Effector memory CD8-positive, alpha-beta T cell (primary cell): Measurements from ENCODE around the gene CYBRD1.

Experiments
- ATAC-seq: fragments of 150-1000 bp; cut with Tn5 transposase; replicated peaks from 2 replicates; pipeline ENCODE4 v1.10.0; 2021; ENCODE audit warnings: mild to moderate bottlenecking, moderate library complexity
- DNase-seq, 3 experiments: peaks; one replicate each; pipeline ENCODE4 v3.0.0; 2021
- H3K27ac Mint-ChIP-seq, 2 donors: one replicate each; pipeline ENCODE4 v1.8.0; 2022; ENCODE audit warnings: mild to moderate bottlenecking in 2 of 2, mixed read lengths in 2 of 2, moderate library complexity in 2 of 2
- H3K27me3 Mint-ChIP-seq, 2 donors: one replicate each; pipeline ENCODE4 v1.8.0; 2022; ENCODE audit warnings: mixed read lengths in 2 of 2
- H3K36me3 Mint-ChIP-seq: one replicate; pipeline ENCODE4 v1.8.0; 2022; ENCODE audit warnings: mild to moderate bottlenecking, moderate library complexity, mixed read lengths; ENCODE audit not compliant: insufficient read depth
- H3K4me1 Mint-ChIP-seq, 2 donors: one replicate each; pipeline ENCODE4 v1.8.0; 2022; ENCODE audit warnings: low read depth in 2 of 2, mixed read lengths in 2 of 2
- H3K4me3 Mint-ChIP-seq, 2 donors: one replicate each; pipeline ENCODE4 v1.8.0; 2022; ENCODE audit warnings: mild to moderate bottlenecking in 2 of 2, mixed read lengths in 2 of 2, moderate library complexity in 2 of 2
- H3K9me3 Mint-ChIP-seq, 2 donors: one replicate each; pipeline ENCODE4 v1.8.0; 2022; ENCODE audit warnings: mixed read lengths in 2 of 2
- total RNA-seq, 9 experiments: gene quantifications; one replicate each; lab custom pipeline; 2026; lab: John Stamatoyannopoulos, UW

Gene CYBRD1, protein sequence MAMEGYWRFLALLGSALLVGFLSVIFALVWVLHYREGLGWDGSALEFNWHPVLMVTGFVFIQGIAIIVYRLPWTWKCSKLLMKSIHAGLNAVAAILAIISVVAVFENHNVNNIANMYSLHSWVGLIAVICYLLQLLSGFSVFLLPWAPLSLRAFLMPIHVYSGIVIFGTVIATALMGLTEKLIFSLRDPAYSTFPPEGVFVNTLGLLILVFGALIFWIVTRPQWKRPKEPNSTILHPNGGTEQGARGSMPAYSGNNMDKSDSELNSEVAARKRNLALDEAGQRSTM
- total RNA-seq = 0 to 1.8 (median 0.65) reads per million in 9 experiments

DNA sequence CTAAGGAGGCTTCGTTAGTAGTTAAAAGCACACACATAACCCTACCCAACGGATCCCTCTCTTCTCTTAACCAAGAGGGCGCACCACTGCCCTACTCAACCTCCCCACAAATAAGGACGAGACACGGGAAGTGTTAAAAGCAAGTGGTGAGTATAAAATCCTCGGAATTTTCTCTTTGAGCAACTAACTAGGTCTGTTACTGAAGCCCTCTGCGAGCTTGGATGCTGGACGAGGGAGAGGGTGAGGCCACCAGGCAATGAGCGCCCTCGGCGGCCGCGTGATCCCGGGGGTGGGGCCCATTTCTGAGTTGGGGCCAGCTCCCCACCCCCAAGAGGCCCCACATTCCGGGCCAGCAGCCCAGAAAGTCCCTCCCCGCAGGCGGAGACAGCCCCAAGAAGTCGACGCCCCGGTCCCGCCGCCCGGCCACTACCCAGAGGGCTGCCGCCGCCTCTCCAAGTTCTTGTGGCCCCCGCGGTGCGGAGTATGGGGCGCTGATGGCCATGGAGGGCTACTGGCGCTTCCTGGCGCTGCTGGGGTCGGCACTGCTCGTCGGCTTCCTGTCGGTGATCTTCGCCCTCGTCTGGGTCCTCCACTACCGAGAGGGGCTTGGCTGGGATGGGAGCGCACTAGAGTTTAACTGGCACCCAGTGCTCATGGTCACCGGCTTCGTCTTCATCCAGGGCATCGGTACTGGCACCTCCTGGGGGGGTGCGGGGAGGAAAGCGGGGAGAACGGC lies at the start of gene CYBRD1:
CYBRD1 (plus strand) TSS at position 423 of the 736 bp plus-strand sequence; CDS start at position 495, 72 bp downstream.
- H3K36me3 Mint-ChIP-seq = peaks cover 3% of the 10 kb centered on the region
- peaks cover 50 to 70% of the 10 kb centered on the region in 2 donors for H3K27me3 Mint-ChIP-seq
- peaks cover 4 to 5% of the 10 kb centered on the region in 2 donors for H3K4me1 Mint-ChIP-seq
- H3K9me3 Mint-ChIP-seq = no peaks in the 10 kb centered on the region
- ATAC-seq (peak; percentile 52), DNase-seq (no peak)
- peak within 1 kb of the TSS; percentile 58 to 80 for H3K4me3 Mint-ChIP-seq
- H3K27ac Mint-ChIP-seq = no peak within 1 kb of the TSS

DNA sequence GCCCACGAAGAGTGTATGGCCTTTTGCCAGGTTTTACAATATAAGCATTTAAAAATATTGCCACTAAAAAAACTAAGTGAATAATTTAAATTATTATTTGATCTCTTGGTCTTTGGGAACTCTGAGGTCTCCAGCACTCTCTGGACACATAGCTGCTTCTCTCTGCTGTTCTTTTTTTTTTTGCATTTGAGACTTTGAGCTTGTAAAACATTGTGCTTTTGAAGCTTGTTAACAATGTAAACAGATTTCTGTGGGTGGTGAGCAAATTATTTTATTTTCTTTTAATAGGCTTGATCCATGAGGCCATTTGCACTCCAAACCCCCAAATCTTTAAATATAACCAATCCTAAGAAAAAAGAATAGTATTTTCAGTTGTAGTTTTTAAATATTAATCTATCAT lies 46.3 kb upstream of the CYBRD1 start:
- no peaks in the 10 kb centered on the region for H3K9me3 Mint-ChIP-seq
- H3K4me1 Mint-ChIP-seq = no peaks in the 10 kb centered on the region
- no peak for ATAC-seq
- no peak overlapping the region for H3K4me3 Mint-ChIP-seq
- no peak overlapping the region for H3K27ac Mint-ChIP-seq
- no peak for DNase-seq
- H3K27me3 Mint-ChIP-seq = no peaks in the 10 kb centered on the region
- H3K36me3 Mint-ChIP-seq = peaks cover 21% of the 10 kb centered on the region

- H3K27me3 Mint-ChIP-seq = no peaks in the 10 kb centered on the region
Measured at GRCh38 chr2:171478345-171478744, 43.9 kb upstream of the CYBRD1 start.

GRCh38 chr2:171479154-171479814 lies 43.0 kb upstream of the CYBRD1 start:
- H3K27me3 Mint-ChIP-seq = no peaks in the 10 kb centered on the region
- ATAC-seq (no peak), DNase-seq (no peak)
- H3K4me1 Mint-ChIP-seq = peaks cover 0 to 7% of the 10 kb centered on the region in 2 donors
- H3K4me3 Mint-ChIP-seq = no peak overlapping the region
- H3K27ac Mint-ChIP-seq = no peak overlapping the region
- no peaks in the 10 kb centered on the region for H3K9me3 Mint-ChIP-seq
- peaks cover 14% of the 10 kb centered on the region for H3K36me3 Mint-ChIP-seq

More at GRCh38 chr2:171478345-171478744, 43.9 kb upstream of the CYBRD1 start:
- DNase-seq (no peak), ATAC-seq (no peak)
- H3K9me3 Mint-ChIP-seq = no peaks in the 10 kb centered on the region
- no peak overlapping the region for H3K4me3 Mint-ChIP-seq
- H3K36me3 Mint-ChIP-seq = peaks cover 18% of the 10 kb centered on the region
- H3K4me1 Mint-ChIP-seq = peaks cover 0 to 7% of the 10 kb centered on the region in 2 donors
- no peak overlapping the region for H3K27ac Mint-ChIP-seq

DNA sequence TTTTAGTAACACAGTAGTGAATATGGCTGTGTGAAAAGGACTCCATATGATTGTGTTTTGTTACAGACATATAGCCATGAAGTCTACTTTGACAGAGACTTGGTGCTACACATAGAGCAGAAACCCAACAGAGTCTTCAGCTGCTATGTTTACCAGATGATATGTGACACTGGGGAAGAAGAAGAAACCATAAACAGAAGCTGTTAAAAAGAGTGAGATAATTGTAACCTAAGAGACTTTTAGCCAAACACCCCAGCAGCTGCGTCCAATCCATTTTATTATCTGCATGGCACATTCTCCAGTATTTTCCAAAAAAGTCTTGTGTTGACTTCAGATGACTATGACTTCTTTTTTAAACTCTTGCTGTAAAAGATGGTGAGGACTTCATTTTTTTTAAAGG lies 41.4 kb upstream of the CYBRD1 start:
- Mint-ChIP-seq H3K4me3 (no peak overlapping the region), H3K9me3 (no peaks in the 10 kb centered on the region), H3K4me1 (peaks cover 14 to 17% of the 10 kb centered on the region in 2 donors), H3K27me3 (no peaks in the 10 kb centered on the region), H3K27ac (peak overlapping the region in 1 of 2 donors; percentile 3), H3K36me3 (peaks cover 8% of the 10 kb centered on the region)
- DNase-seq = no peak
- ATAC-seq = no peak

- no peak for ATAC-seq
- Mint-ChIP-seq H3K36me3 (peaks cover 7% of the 10 kb centered on the region), H3K27ac (peak overlapping the region; percentile 9 to 57)
Measured at GRCh38 chr2:171482308-171482707, 40.0 kb upstream of the CYBRD1 start.

DNA sequence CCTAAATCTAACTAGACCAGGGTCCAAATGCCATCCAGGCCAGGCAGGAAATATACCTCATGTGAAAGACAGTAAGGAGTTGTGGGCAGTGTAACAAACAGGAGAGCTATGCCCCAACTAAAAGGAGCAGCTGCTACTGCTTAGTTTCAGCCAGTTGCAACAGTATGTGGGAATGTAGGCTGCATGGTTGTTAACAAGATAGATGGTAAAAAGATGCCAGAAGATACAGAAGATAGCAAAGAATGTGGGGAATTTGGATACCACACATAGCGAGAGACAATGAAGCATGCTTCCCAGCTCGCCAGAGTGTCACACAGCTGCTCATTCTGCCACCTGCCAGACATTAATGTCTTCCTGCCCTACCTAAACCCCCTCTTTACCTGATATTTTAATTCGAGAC lies 39.4 kb upstream of the CYBRD1 start:
- H3K36me3 Mint-ChIP-seq = peaks cover 4% of the 10 kb centered on the region
- DNase-seq = no peak
- H3K4me3 Mint-ChIP-seq = no peak overlapping the region
- H3K27ac Mint-ChIP-seq = peak overlapping the region; percentile 9 to 57
- no peak for ATAC-seq
- no peaks in the 10 kb centered on the region for H3K9me3 Mint-ChIP-seq
- no peaks in the 10 kb centered on the region for H3K27me3 Mint-ChIP-seq
- H3K4me1 Mint-ChIP-seq = peaks cover 14 to 20% of the 10 kb centered on the region in 2 donors

More at GRCh38 chr2:171482308-171482707, 40.0 kb upstream of the CYBRD1 start:
- no peaks in the 10 kb centered on the region for H3K27me3 Mint-ChIP-seq
- no peak for DNase-seq
- H3K4me1 Mint-ChIP-seq = peaks cover 14 to 20% of the 10 kb centered on the region in 2 donors
- H3K9me3 Mint-ChIP-seq = no peaks in the 10 kb centered on the region
- H3K4me3 Mint-ChIP-seq = no peak overlapping the region

DNA sequence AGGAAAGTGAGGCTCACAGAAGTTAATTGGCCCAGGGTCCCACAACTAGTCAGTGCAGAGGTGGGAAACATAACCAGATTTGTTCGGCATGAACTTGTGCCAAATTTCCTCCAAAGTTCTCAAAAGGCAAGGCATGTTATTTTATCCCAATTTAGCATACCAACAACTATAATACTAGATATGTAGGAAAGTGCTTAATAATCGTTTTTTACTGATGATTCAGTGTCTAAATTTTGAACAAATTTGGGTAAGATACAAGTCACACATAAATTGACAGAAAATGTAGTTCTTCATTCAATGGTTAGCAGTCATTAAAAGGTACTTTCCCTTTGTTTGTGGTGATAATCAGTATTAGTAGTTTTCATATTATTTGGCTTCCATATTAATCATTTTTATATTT lies 38.5 kb upstream of the CYBRD1 start:
- Mint-ChIP-seq H3K4me3 (no peak overlapping the region), H3K9me3 (no peaks in the 10 kb centered on the region), H3K4me1 (peaks cover 14 to 20% of the 10 kb centered on the region in 2 donors), H3K27ac (no peak overlapping the region), H3K36me3 (no peaks in the 10 kb centered on the region), H3K27me3 (no peaks in the 10 kb centered on the region)
- DNase-seq (no peak), ATAC-seq (no peak)

DNA sequence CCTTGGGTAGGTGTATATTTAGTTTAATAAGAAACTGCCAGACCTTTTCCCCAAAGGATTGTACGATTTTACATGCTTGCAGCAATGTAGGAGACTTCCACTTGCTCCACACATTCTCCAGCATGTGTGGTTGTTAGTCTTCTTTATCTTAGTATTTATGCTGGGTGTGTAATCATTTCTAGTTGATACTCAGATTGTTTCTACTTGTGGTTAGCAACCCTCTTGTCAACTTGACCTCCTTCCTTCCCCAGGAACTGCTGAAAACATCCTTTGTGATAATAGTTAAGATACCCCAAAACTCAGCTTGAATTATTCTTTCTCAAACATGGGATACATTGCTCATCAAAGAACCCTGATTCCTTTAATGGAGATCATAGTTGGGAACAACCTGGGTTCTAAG lies 37.2 kb upstream of the CYBRD1 start:
- ATAC-seq = peak; percentile 42
- Mint-ChIP-seq H3K27me3 (no peaks in the 10 kb centered on the region), H3K27ac (peak overlapping the region; percentile 75 to 78), H3K36me3 (no peaks in the 10 kb centered on the region), H3K4me3 (peak overlapping the region in 1 of 2 donors; percentile 20), H3K4me1 (peaks cover 14 to 20% of the 10 kb centered on the region in 2 donors), H3K9me3 (no peaks in the 10 kb centered on the region)
- DNase-seq = no peak

- DNase-seq (no peak), ATAC-seq (no peak)
- Mint-ChIP-seq H3K4me3 (no peak overlapping the region), H3K9me3 (no peaks in the 10 kb centered on the region), H3K4me1 (peaks cover 14 to 17% of the 10 kb centered on the region in 2 donors), H3K27me3 (no peaks in the 10 kb centered on the region), H3K36me3 (no peaks in the 10 kb centered on the region), H3K27ac (no peak overlapping the region)
Measured at GRCh38 chr2:171487201-171487600, 35.1 kb upstream of the CYBRD1 start.

GRCh38 chr2:171487803-171488259 lies 34.4 kb upstream of the CYBRD1 start:
- no peak for ATAC-seq
- H3K27me3 Mint-ChIP-seq = no peaks in the 10 kb centered on the region
- H3K4me1 Mint-ChIP-seq = peaks cover 14 to 15% of the 10 kb centered on the region in 2 donors
- H3K36me3 Mint-ChIP-seq = no peaks in the 10 kb centered on the region
- no peak overlapping the region for H3K4me3 Mint-ChIP-seq
- no peak for DNase-seq
- H3K9me3 Mint-ChIP-seq = no peaks in the 10 kb centered on the region
- no peak overlapping the region for H3K27ac Mint-ChIP-seq

- H3K4me3 Mint-ChIP-seq = no peak overlapping the region
- DNase-seq = no peak
- peaks cover 3% of the 10 kb centered on the region in 2 donors for H3K4me1 Mint-ChIP-seq
- ATAC-seq = no peak
- H3K27me3 Mint-ChIP-seq = no peaks in the 10 kb centered on the region
- no peak overlapping the region for H3K27ac Mint-ChIP-seq
- no peaks in the 10 kb centered on the region for H3K9me3 Mint-ChIP-seq
- no peaks in the 10 kb centered on the region for H3K36me3 Mint-ChIP-seq
Measured at GRCh38 chr2:171490577-171490976, 31.7 kb upstream of the CYBRD1 start.

- Mint-ChIP-seq H3K27me3 (no peaks in the 10 kb centered on the region), H3K27ac (no peak overlapping the region), H3K4me1 (peaks cover 0 to 2% of the 10 kb centered on the region in 2 donors), H3K4me3 (no peak overlapping the region), H3K36me3 (no peaks in the 10 kb centered on the region), H3K9me3 (no peaks in the 10 kb centered on the region)
- DNase-seq (no peak), ATAC-seq (no peak)
Measured at GRCh38 chr2:171491292-171491691, 31.0 kb upstream of the CYBRD1 start.
